ENCODE measurements around the gene A1CF.

GRCh38 chr10:50885097-50885859, at the start of gene A1CF:
- TF ChIP-seq CTCF (IDR thresholded peaks at IDR 0.05): no peak
- no peak for TF ChIP-seq POLR2A (IDR thresholded peaks at IDR 0.05)
